ENCODE data around the gene CPTP. TPM values are rescaled to one million over a fixed set of nuclear protein-coding genes. Genes with fewer than 3 reads are reported as not detected.
A peak's percentile ranks its signal among the peaks of the same experiment; 100 is the strongest.

Gene CPTP
- total RNA-seq, 2 donors from 2014 or later = 35.6 to 64.1 TPM

DNA sequence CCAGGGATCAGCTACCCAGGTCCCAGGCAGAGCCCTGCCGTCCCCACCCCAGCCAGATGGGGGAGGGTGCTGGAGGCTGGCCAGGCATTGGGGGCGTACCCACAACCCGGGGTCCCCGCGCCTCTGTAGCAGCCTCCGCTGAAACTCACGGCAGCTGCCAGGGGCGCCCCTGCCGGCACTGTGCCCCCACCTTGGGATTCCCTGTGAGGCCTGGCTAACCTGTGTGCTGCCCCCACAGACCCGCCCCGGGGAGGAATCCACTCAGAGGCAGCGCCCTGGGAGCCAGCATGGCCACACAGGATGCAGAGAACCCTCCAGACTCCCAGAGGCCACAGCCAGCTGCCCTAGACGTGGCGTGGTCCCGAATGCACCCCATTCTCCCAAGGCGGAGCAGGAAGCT, 20.8 kb downstream of the CPTP start:
- DNase-seq (ENCODE audit: low spot score) = no peak
- TF ChIP-seq, protein P1, sequence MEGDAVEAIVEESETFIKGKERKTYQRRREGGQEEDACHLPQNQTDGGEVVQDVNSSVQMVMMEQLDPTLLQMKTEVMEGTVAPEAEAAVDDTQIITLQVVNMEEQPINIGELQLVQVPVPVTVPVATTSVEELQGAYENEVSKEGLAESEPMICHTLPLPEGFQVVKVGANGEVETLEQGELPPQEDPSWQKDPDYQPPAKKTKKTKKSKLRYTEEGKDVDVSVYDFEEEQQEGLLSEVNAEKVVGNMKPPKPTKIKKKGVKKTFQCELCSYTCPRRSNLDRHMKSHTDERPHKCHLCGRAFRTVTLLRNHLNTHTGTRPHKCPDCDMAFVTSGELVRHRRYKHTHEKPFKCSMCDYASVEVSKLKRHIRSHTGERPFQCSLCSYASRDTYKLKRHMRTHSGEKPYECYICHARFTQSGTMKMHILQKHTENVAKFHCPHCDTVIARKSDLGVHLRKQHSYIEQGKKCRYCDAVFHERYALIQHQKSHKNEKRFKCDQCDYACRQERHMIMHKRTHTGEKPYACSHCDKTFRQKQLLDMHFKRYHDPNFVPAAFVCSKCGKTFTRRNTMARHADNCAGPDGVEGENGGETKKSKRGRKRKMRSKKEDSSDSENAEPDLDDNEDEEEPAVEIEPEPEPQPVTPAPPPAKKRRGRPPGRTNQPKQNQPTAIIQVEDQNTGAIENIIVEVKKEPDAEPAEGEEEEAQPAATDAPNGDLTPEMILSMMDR (IDR thresholded peaks at IDR 0.05) = no peak
- no peak overlapping the region for H3K4me3 ChIP-seq
- H3K27ac ChIP-seq = peak overlapping the region in 1 of 2 donors; percentile 80
- H3K4me1 ChIP-seq = peaks cover 0 to 46% of the 10 kb centered on the region in 2 donors
- H3K9me3 ChIP-seq = no peaks in the 10 kb centered on the region
- H3K36me3 ChIP-seq = peaks cover 3% of the 10 kb centered on the region
- no peaks in the 10 kb centered on the region for H3K27me3 ChIP-seq

DNA sequence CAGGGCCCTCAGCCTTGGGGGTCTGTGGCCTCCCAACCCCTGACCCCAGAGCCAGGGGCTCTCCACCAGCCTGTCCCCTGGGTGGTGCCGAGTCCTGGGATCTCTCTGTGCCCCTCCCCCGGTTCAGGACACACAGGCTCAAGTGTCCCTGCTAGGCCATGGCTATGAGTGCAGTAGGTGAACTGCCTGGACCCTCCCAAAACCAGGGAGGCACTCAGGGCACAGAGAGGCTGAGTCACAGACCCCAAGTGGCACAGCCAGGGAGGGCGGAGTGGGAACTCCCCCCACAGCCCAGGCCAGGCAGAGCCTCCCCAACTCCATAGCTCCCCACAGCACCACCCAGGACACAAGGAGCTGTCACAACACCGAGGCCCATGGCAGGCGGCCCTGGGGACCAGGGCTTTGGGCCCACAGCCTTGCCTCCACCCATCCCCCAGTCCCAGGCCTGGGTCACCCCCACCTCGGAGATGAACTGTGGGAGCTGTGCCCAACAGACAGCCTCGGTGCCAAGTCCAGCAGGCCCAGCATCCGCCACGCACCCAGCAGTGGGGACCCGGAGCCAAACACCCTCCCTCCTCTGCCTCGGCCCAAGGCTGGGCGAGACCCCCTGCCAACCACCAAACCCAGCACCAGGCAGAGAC, 21.4 kb downstream of the CPTP start:
- no peak for DNase-seq (ENCODE audit: low spot score)
- Histone ChIP-seq H3K4me1 (peaks cover 0 to 46% of the 10 kb centered on the region in 2 donors), H3K36me3 (no peaks in the 10 kb centered on the region)

DNA sequence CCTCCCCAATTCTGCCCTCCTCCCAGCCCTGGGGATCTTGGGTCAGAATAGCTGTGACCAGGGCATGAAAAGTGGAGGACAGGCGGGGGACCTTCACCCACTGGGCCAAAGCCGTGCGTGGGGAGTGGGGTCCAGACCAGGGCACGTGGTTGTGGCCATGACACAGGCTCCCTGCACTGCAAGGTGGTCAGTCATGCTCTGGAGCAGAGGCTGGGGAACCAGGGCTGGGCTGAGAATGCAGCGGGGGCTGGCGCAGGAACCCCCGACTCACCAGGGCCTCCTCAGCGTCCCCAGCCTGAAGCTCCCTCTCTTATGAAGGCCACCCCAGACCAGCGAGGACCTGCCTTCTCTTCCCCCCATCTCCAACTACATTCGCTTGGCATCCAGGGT, 21.9 kb downstream of the CPTP start:
- Histone ChIP-seq H3K27me3 (no peaks in the 10 kb centered on the region), H3K4me3 (no peak overlapping the region), H3K4me1 (peaks cover 0 to 49% of the 10 kb centered on the region in 2 donors), H3K9me3 (no peaks in the 10 kb centered on the region), H3K36me3 (no peaks in the 10 kb centered on the region), H3K27ac (peak overlapping the region in 1 of 2 donors; percentile 80)
- TF ChIP-seq, protein P1 (IDR thresholded peaks at IDR 0.05) = no peak
- DNase-seq (ENCODE audit: low spot score) = no peak

More for the DNA sequence above, 21.4 kb downstream of the CPTP start:
- Histone ChIP-seq H3K27me3 (no peaks in the 10 kb centered on the region), H3K4me3 (no peak overlapping the region), H3K9me3 (no peaks in the 10 kb centered on the region), H3K27ac (peak overlapping the region in 1 of 2 donors; percentile 80)
- TF ChIP-seq, protein P1 (IDR thresholded peaks at IDR 0.05) = no peak

DNA sequence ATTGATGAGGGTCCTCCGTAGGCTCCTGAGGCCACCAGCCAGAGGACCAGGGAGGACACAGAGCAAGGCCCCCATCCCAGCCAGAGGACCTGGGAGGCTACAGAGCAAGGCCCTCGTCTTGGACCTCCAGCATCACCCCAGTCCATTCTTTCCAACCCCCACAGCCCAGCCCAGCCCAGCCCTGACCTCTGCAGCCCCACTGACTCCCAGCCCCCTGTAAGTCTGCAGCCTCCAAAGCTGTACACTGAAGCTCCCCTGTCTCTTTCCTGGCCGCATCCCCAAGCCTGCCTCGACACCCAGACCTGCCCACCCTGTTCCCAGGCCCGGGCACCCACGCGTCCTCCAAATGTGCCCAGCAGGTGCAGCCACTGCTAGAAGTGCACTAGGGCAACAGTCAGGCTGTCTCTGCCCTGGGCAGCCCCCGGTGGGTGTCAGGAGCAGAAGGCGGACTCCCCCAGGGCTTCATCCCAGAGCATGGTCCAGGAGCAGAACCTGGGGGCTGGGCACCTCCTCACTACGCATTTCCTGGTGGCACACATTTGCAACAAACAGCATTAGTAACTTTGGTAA, 22.5 kb downstream of the CPTP start:
- H3K4me1 ChIP-seq = peaks cover 0 to 56% of the 10 kb centered on the region in 2 donors
- TF ChIP-seq, protein P1 (IDR thresholded peaks at IDR 0.05) = no peak
- H3K27me3 ChIP-seq = no peaks in the 10 kb centered on the region
- H3K27ac ChIP-seq = peak overlapping the region; percentile 63 to 80
- H3K9me3 ChIP-seq = no peaks in the 10 kb centered on the region
- peak overlapping the region; percentile 57 to 60 for H3K4me3 ChIP-seq
- DNase-seq (ENCODE audit: low spot score) = no peak
- no peaks in the 10 kb centered on the region for H3K36me3 ChIP-seq

DNA sequence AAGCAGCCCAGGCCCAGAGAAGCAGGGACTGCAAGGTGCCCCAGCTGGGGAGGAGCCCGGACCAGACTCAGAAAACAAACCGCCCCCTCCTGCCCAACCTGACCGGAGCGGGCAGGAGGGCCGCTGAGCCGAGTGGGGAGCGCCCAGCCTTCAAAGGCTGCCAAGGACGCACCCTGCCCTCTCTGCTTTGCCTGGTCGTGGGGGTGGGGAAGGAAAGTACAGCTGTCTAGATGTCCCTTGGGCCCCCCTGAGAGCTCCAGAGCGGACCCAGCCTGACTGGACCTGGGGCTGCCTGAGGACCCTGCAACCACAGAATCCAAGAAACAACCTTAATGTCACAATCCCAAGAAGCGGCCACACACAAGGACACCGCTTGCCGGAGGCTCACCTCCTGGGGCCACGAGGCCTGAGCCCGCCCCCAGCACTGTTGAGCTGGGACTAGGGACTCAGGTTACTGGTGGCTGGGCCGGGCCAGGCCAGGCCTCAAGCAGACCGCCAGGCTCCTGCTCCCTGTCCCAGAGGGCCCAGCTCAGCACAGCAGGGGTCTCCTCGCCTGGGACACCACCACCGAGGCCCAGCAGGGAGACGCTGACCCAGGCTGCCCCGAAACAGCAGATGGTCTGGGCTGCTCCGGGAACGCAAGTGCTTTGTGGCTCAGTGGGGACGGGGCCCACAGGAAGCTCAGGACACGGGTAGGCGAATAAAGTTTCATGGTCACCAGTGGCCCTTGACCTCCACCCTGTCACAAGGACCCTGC, 23.2 kb downstream of the CPTP start:
- TF ChIP-seq, protein P1 (IDR thresholded peaks at IDR 0.05) = no peak
- H3K9me3 ChIP-seq = no peaks in the 10 kb centered on the region
- no peak for DNase-seq (ENCODE audit: low spot score)
- H3K4me3 ChIP-seq = peak overlapping the region; percentile 57 to 60
- H3K27ac ChIP-seq = peak overlapping the region; percentile 63 to 80
- peaks cover 0 to 63% of the 10 kb centered on the region in 2 donors for H3K4me1 ChIP-seq
- H3K36me3 ChIP-seq = no peaks in the 10 kb centered on the region
- H3K27me3 ChIP-seq = no peaks in the 10 kb centered on the region

Data from right atrium auricular region (tissue), 2 donors.